Cortex of kidney (tissue), 1 donor: ENCODE results near the gene SYNPO.

Experiments
- DNase-seq: peaks from one replicate; lab custom pipeline; 2025; lab: John Stamatoyannopoulos, UW

Gene SYNPO

GRCh38 chr5:150658699-150659265 is 18.3 kb downstream of the SYNPO start:
- no peak for DNase-seq

- no peak for DNase-seq
Measured at GRCh38 chr5:150659360-150660107, 19.1 kb downstream of the SYNPO start.

GRCh38 chr5:150660108-150660831 is 19.8 kb downstream of the SYNPO start:
- DNase-seq: no peak

GRCh38 chr5:150661086-150661485 is 20.6 kb downstream of the SYNPO start, which contains the start of gene MYOZ3:
MYOZ3 (plus strand) TSS chr5:150661251; CDS start chr5:150662942, 1,691 bp downstream.
- no peak for DNase-seq

- no peak for DNase-seq
Measured at GRCh38 chr5:150661821-150662596, 21.5 kb downstream of the SYNPO start.

GRCh38 chr5:150662731-150663516 is 22.5 kb downstream of the SYNPO start:
- no peak for DNase-seq

- no peak for DNase-seq
Measured at GRCh38 chr5:150663936-150664335, 23.5 kb downstream of the SYNPO start.

- no peak for DNase-seq
Measured at GRCh38 chr5:150665044-150665443, 24.6 kb downstream of the SYNPO start.

GRCh38 chr5:150670275-150670947 is 30.0 kb downstream of the SYNPO start:
- no peak for DNase-seq

- DNase-seq: no peak
Measured at GRCh38 chr5:150670948-150671310, 30.5 kb downstream of the SYNPO start.

- no peak for DNase-seq
Measured at GRCh38 chr5:150671509-150672236, 31.2 kb downstream of the SYNPO start.

- DNase-seq: no peak
Measured at GRCh38 chr5:150672237-150672883, 31.9 kb downstream of the SYNPO start.

- no peak for DNase-seq
Measured at GRCh38 chr5:150672884-150673275, 32.4 kb downstream of the SYNPO start.

GRCh38 chr5:150674341-150674821 is 33.9 kb downstream of the SYNPO start:
- DNase-seq: no peak

GRCh38 chr5:150675069-150675468 is 34.6 kb downstream of the SYNPO start:
- no peak for DNase-seq

- no peak for DNase-seq
Measured at GRCh38 chr5:150676578-150676977, 36.1 kb downstream of the SYNPO start.

- no peak for DNase-seq
Measured at GRCh38 chr5:150689120-150689519, 48.7 kb downstream of the SYNPO start.

- DNase-seq: no peak
Measured at GRCh38 chr5:150690760-150691159, 50.3 kb downstream of the SYNPO start.

- no peak for DNase-seq
Measured at GRCh38 chr5:150692276-150692675, 51.8 kb downstream of the SYNPO start.

GRCh38 chr5:150694612-150695011 is 54.2 kb downstream of the SYNPO start:
- DNase-seq: no peak
